ENCODE results near the gene OGFOD3.
"Not testable (repeated sequence)": the region's sequence is repeated elsewhere in the genome, so short reads cannot be mapped to it uniquely, and the experiment has no call there.

The OGFOD3 gene

DNA sequence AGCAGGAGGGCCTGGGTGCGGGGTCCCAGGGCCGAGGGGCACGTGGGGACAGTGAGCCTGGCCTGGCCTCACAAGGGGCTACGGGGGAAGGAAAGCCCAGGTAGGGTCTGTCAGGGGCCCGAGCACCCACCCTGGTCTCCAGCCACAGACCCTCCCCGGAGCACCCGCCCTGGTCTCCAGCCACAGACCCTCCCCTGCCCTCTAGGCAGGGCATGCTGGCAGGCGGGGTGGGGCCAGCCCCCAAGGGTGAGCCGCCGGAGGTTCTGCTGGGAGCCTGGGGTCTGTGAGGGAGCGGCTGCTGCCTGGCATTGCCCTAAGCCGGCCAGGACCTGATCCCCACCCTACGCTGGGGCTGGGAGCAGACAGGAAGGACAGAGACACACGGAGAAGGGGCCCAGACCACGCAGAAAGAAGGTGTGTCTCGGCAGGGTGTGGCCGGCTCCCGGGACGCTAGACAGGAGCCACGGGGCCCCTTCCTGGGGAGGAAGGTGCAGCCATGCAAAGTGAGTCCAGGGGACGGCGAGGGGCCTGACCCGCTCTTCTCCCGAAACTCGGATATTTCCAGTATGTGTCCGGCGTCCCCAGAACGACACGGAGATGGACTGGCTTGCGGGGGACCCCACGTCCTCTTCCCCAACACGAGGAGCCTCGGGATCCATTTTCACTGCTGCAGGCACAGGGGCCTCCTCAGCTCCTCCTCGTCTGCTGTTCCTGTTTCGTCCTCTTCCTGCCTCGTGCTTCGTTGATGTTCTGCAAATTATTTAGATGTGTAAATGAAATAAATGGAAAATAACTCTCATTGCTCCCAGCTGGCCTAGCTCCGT, 31.3 kb downstream of the OGFOD3 start:
- no peak for DNase-seq (ENCODE audit: low read depth in 3 of 3)

DNA sequence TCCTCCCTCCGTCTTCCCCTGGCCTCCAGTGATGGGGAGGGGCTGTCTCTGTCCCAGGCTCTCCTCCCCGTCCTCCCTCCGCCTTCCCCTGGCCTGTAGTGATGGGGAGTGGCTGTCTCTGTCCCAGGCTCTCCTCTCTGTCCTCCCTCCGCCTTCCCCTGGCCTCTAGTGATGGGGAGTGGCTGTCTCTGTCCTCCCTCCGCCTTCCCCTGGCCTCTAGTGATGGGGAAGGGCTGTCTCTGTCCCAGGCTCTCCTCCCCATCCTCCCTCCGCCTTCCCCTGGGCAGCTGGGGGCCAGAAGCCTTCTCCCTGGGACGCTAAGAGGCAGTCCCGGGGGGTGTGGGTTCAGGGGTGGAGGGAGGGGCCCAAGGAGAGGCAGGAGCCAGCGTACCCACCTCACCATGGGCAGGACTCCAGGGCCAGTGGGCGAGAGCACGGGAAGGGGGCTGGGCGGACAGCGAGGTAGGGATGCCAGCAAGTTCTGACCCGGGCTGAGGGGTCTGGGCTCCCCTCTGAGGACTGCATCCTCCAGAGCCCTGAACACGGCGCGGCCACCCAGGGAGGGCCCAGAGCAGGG, 32.0 kb downstream of the OGFOD3 start:
- DNase-seq (ENCODE audit: low read depth in 3 of 3): no peak

DNA sequence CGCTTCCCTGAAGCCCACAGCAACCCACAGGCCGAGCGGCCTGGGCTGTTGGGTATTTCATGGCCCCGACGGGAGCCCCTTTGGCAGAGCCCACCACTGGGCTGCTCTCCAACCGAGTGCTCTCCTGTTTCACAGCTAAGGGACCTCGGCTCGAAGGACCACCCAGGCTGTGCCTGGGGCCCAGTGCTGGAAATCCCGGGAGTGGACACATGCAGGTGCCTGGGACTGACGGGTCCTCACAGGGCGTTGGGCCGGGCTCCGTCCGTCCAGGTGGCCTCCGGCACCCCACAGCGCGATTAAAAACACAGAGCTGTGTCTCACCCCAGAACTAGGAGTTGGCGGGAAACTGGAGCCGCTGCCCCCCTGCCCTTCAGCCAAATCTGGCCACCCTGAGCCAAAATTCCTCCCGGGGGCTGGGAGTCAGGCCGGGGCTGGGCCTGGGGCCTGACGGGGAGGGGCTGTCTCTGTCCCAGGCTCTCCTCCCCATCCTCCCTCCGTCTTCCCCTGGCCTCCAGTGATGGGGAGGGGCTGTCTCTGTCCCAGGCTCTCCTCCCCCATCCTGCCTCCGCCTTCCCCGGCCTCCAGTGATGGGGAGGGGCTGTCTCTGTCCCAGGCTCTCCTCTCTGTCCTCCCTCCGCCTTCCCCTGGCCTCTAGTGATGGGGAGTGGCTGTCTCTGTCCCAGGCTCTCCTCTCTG, 32.7 kb downstream of the OGFOD3 start:
- DNase-seq (ENCODE audit: low read depth in 3 of 3): no peak

DNA sequence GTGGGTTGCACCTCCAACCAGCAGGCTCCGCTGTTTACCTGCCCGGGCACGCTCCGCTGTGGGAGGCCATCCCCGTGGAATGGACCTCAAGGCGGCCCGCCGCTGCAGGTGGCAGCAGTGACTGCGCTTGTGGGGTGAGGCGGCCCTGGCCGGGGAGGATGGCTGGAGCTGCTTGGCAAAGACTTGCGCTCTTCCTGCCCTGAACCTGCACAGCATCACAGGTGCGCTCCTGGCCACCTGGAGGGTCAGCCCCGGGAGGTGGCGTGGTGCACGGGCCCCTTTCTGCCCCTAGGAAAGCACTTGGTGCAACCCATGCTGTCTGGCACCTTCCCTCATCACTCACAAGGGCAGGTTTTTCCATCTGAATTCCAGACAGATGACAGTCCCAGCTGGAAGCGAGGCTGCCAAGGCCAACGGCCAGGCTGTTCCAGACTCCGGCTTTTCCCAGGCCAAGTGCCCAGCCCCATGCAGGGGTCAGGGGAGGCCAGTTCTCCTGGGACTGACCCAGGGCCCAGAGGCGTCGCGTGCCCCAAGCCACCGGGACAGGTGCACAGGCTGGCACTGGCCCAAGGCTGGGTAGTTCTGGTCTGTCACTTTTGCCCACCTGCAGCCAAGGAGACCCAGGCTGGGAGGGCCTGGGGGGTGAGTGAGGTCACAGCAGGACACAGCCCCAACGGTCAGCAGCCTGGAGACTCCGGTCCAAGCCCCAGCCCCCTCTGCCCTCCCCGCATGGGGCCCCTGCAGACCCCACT, 33.5 kb downstream of the OGFOD3 start:
- DNase-seq (ENCODE audit: low read depth in 3 of 3): no peak

DNA sequence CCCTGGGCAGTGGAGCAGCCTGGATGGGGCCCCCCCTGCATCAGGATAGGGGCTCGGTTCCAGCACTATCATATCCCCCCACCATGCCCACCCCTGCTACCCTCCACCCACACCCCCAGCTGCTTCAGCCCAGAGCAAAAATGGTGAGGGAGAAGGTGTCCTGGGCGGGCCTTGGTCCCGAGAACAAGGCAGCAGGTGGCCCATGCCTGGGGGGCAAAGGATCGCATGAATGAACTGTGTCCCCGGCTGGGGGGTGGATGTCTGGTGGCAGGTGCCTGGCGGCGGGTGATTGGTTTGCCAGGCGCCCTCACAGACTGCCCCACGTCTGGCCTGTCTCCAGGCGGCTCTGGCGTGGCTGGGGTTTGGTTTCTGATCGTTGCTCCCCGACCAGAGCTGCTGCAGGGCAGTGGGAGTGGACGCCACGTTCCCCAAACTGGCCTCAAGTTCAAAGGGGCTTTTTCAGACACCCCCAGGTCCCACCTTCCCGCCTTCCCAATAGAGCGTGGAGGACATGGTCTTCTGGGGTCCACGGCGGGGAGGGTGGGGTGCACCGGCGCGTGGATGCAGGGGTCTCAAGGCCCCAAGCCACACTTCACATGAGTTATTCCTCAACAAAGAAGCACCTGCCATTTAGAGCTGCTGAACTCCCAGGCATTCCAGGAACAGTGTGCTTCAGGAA, 34.2 kb downstream of the OGFOD3 start:
- DNase-seq (ENCODE audit: low read depth in 3 of 3): no peak

DNA sequence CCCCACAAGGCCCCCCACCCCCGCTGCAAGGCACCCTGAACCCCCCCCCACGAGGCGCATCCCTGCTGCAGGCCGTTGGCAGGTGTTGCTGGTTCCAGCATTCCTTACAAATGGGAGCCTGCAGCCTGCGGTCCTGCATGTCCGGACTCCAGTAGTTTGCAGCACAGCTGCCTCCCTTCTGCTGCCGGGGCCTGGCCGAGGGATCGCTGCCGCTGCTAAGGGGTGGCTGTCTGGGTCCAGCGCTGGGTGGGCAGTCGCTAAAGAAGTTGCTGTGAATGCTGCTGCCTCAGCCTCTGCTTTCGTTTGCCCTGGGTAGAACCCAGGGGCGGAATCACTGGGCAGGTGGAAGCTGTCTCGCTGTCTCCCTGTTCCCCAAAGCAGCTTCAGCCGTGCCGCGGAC, 35.0 kb downstream of the OGFOD3 start:
- no peak for DNase-seq (ENCODE audit: low read depth in 3 of 3)

DNA sequence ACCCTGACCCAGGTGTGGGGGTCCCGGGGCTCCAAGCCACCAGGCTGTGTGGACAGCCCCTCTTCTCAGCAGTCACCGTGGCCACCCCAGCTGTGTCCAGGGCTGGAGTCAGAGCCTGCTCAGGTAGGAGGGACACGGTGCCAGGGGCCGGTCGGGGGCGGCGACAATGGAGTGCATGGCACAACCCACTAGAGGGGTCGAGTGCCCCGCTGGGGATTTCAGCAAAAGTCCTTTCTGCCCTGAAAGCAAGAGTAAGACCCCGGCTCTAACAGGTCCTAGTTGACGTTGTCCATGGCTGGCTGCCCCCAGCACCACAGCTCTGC, 35.5 kb downstream of the OGFOD3 start:
- no peak for DNase-seq (ENCODE audit: low read depth in 3 of 3)

DNA sequence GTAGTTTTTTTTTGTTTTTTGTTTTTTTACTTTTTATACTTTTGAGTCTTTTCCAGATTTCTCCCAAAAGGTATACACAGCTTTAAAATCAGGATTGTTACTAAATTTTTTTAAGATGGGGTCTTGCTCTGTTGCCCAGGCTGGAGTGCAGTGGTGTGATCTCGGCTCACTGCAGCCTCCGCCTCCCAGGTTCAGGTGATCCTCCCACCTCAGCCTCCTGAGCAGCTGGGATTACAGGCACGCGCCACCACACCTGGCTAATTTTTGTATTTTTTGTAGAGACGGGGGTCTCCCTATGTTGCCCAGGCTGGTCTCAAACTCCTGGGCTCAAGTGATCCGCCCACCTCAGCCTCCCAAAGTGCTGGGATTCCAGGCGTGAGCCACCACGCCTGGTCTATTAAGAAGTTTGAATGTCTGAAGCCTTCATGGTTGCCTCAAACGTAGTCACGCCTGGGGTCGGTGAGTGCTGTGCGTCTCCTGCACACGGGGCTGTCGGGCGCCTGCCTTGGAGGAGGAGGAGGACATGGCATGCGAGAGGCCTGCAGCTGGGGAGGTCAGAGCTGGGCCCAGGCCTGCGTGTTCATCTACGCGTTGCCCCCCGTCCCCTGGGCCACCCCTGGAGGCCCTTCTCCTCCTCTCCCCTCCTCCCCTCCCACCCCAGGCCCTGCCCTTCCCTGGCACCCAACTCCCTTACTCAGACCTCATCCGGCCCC, 36.0 kb downstream of the OGFOD3 start:
- not testable (repeated sequence) for DNase-seq (ENCODE audit: low read depth in 3 of 3)

DNA sequence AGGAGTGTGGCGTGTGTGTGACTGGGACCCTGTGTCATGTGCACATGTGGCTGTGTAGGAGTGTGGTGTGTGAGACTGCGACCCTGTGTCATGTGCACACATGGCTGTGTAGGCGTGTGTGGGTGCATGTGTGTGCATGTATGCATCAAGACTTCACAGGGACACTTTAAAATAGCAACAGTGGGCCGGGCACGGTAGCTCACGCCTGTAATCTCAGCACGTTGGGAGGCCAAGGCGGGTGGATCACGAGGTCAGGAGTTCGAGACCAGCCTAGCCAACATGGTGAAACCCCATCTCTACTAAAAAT, 36.7 kb downstream of the OGFOD3 start:
- DNase-seq (ENCODE audit: low read depth in 3 of 3): not testable (repeated sequence)

DNA sequence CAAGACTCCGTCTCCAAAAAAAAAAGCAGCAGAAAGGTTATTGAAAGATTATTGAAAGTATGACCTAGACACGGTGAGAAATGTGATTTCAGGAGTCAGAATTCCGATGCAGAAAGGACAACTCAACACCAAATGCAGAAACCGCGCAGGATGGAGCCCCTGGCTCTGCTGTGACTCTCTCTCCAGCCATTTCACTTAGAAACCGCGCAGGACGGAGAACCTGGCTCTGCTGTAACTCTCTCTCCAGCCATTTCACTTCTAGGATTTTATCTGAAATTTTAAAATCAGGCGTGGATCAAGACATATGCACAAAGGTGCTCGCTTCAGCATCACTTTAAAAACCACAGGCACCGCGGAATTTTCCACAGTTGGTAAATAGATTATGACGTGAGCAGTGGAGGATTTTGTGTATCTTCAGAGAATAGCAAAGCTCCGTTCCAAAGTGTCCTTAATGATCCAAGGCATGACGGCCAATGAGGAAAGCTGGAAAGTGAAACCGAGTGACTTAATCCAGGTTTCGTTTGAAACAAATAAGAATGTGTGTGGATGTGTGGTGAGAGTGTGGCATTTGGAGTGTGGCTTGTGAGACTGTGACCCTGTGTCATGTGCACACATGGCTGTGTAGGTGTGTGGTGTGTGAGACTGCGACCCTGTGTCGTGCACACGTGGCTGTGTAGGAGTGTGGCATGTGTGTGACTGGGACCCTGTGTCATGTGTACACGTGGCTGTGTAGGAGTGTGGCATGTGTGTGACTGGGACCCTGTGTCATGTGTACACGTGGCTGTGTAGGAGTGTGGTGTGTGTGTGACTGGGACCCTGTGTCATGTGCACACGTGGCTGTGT, 37.3 kb downstream of the OGFOD3 start:
- DNase-seq (ENCODE audit: low read depth in 3 of 3): no peak

DNA sequence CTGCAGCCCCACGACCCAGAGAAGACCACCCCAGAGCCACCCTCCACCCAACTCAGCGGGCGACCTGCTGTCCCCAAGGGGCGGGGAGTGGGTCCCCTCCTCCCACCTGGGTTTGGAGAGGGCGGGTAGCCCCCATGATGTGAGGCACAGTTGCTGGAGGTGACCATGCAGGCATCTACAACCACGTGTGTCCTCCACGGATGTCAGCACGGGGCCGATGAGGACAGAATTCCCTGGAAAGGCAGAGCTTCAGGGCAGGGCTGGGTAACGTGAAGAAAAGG, 39.7 kb downstream of the OGFOD3 start:
- no peak for DNase-seq (ENCODE audit: low read depth in 3 of 3)

DNA sequence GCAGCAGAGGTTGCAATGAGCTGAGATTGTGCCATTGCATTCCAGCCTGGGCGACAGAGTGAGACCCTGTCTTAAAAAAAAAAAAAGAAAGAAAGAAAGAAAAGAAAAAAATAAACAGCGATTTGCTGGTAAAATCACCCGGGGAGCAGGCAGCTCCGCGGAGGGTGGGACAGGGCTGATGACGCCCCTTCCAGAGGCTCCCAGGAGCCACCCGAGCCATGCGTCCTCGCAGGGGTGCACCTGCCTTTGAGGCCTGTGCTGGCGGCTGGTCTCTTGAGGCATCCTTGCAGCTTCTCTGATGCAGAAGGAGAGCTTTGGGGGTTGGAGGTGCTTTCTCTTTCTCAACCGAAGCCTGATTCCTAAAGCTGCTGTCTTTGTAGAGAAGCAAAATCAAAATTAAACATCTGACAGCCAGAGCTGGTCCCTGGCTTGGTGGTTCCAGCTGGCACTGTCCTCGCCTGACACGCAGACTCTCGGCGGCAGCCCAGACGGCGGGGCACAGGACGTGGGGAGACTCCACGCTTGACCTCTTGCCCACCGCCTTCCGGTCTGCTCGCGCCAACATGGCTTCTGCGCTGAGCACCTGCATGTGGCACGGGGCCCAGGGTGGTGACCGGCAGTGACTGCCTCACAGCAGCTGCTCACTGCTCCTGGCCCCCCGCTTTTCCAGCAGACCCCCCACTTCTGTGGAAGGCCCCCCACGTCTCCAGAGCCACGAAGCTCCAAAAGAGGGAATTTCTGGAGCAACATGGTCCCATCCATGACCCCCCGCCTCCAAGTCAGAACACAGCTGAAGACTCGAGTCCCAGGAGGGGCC, 40.3 kb downstream of the OGFOD3 start:
- DNase-seq (ENCODE audit: low read depth in 3 of 3): no peak

DNA sequence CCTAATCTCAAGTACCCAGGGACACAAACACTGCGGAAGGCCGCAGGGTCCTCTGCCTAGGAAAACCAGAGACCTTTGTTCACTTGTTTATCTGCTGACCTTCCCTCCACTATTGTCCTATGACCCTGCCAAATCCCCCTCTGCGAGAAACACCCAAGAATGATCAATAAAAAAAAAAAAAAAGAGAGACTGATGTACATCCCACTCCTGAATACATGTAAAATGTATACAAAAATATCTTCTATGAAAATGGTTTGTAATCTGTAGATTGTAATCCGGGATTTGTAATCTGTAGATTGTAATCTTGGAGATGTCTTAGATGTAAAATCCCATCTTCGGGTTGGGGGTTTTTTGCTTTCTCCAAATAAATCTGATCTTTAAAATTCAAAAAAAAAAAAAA, 41.1 kb downstream of the OGFOD3 start:
- DNase-seq (ENCODE audit: low read depth in 3 of 3): not testable (repeated sequence)

DNA sequence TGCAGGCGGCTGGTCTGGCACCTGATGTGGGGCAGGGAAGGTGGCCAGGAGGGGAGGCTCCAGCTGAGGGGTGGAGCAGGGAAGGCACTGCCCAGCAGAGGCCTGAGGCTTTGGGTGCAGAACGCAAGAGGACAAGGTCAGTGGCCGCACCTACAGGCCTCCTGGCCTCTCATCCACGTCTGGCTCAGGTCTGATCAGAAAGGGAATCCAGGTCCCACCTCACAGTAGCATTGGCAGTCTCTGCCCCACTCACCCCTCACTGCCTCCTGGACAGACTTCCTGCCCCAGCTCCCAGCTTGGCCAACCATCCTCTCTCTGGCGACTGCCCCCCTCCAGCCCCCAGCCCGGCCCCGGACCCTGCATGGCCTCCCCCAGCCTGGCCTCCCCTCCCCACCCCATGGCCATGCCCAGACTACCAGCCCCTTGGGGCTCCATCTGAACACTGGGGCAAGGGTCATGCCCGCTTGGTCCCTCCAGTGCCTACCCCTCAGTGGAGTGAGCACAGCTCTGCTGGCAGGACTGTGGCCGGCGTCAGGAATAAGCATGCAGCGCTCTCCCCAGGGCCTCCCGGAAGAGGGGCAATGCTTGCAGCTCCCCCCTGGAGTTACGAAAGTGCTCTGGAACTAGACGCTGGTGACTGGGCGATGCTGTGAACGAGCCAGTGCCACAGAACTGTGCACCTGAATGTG, 42.2 kb downstream of the OGFOD3 start:
- no peak for DNase-seq (ENCODE audit: low read depth in 3 of 3)

DNA sequence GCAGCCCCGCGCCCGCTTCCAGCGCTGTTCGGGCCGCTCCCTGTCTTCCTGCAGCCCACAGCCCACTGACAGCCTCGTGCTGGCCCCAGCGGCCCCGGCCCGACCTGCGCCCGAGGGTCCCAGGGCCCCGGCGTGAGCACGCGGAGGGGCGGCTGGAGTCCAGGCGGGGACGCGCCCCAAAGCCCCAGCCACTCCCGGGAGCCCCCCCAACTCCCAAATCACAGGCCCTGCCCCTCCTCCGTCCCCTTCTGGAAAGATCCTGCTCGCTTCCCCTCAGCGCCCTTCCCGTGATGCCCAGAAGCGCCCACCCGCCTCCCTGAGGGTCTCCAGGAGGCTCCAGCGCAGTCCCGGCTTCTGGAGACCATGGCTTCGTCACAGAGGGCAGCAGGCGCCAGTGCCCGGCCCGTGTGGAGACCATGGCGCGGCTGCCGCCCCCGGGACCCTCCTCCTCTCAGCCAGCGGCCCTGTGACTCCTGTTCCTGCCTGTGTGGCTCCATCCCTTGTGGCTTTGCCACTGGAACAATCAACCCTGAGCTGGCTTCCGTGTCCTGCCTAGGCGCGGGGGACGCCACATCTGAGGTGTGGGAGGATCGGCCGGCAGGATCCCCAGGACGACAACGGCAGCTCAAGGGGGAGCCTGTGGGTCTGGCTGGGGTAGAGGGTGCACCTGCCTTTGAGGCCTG, 42.9 kb downstream of the OGFOD3 start:
- DNase-seq (ENCODE audit: low read depth in 3 of 3): no peak

DNA sequence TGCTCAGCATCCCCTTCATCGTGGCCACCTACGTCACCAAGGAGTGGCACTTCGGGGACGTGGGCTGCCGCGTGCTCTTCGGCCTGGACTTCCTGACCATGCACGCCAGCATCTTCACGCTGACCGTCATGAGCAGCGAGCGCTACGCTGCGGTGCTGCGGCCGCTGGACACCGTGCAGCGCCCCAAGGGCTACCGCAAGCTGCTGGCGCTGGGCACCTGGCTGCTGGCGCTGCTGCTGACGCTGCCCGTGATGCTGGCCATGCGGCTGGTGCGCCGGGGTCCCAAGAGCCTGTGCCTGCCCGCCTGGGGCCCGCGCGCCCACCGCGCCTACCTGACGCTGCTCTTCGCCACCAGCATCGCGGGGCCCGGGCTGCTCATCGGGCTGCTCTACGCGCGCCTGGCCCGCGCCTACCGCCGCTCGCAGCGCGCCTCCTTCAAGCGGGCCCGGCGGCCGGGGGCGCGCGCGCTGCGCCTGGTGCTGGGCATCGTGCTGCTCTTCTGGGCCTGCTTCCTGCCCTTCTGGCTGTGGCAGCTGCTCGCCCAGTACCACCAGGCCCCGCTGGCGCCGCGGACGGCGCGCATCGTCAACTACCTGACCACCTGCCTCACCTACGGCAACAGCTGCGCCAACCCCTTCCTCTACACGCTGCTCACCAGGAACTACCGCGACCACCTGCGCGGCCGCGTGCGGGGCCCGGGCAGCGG, 43.6 kb downstream of the OGFOD3 start:
- no peak for DNase-seq (ENCODE audit: low read depth in 3 of 3)

DNA sequence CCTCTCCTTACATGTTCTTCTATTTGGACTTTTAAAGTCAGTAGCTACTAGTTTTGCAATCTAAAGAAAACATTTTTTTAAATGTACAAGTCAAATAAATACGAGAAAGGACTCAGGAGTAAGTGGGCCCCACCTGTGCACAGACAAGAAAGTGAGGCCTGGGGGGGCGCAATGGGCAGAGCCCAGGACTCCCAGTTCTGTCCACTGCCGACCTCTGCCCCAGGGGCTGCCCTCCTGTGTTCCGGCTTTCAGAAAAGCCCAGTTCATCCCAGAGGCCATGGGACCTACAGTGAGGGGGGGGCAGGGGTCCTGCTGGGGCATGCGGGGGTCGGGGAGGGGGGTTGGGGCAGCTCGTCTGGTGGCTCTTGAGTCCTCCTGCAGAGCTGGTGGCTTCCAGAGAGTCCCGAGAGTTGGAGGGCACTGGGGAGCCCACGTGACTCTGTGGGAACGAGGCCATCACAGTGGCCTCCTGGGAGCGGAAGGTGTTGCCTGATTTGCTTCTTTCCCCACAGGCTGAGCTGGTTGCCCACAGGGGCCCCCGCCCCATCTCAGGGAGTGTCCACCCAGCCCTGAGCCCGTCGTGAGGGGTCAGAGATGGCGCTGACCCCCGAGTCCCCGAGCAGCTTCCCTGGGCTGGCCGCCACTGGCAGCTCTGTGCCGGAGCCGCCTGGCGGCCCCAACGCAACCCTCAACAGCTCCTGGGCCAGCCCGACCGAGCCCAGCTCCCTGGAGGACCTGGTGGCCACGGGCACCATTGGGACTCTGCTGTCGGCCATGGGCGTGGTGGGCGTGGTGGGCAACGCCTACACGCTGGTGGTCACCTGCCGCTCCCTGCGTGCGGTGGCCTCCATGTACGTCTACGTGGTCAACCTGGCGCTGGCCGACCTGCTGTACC, 44.4 kb downstream of the OGFOD3 start:
- no peak for DNase-seq (ENCODE audit: low read depth in 3 of 3)
